ENCODE data around the gene RBM12.

Gene RBM12

GRCh38 chr20:35653430-35653734 is 11.3 kb downstream of the RBM12 start:
- no peak for DNase-seq

DNA sequence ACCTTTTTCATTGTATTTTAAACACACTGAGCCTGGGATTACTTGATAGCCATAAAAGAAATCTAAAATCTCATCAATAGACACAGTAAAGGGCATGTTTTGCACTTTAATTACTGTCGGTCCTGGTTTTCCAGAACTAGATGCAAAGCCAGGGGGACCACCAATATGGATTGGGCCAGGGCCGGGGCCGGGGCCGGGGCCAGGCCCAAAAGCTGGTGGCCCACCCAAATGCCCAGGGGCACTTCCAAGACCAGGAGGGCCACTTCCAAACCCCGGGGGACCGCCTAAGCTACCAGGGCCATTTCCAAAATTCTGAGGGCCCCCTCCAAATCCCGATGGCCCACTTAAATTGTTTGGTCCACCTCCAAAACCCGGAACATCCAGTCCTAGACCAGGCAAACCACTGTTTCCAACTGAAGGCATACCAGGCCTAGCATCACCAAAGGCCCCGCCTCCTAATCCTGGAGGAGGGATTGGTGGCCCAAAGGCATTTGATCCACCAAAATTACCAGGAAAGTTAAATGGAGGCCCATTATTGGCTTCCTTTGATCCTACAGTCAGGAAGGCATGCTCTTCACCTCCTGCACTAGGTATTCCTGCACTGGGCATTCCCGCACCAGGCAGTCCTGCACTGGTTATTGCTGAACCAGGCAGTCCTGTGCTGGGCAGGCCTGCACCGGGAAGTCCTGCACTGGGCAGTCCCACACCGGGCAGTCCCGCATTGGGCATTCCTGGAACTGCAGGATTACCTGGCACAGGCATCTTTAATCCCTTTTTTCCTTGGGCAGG is 11.9 kb downstream of the RBM12 start:
- DNase-seq = no peak

GRCh38 chr20:35651958-35652357 is 12.7 kb downstream of the RBM12 start:
- no peak for DNase-seq

- no peak for DNase-seq
These were observed 14.1 kb downstream of the RBM12 start for GRCh38 chr20:35650632-35651031.

GRCh38 chr20:35648836-35649235 is 15.9 kb downstream of the RBM12 start:
- DNase-seq = no peak

GRCh38 chr20:35644806-35645205 is 19.9 kb downstream of the RBM12 start:
- no peak for DNase-seq

DNA sequence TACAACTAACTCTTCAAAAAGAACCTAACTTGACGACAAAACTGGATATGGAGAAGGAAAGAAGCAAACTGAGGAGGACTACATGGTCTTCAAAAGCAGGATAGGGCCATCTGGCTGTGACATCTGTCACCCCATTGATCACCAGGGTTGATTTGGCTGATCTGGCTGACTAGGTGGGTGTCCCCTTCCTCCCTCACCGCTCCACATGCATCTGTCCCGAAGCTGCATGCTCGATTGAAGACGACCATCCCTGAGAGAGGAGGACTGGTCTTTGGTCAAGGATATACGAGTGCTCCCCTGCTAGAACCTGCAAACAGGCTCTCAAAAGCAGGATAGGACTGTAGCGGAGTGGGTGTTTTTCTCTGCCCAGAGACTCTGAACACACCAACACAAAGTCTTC is 21.7 kb downstream of the RBM12 start:
- no peak for DNase-seq

DNA sequence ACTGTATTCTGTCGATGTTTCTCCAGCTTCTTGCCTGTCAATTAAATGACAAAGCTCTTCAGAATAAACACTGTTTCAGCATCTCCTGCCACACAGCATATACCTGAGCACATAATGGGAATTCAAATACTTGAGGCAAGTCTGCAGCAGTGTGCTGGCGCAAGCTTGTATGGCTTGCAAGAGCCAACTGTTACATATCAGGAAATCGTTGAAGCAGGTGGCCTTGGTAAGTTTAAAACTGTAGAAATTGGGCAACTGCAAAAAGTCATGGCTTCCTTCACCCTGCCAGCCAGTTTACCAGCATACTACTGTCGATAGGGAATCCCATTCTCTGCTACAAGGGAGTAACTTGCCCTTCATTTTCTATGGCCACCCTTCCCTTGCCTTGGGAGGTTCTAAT is 23.0 kb downstream of the RBM12 start:
- peak; percentile 36 for DNase-seq

DNA sequence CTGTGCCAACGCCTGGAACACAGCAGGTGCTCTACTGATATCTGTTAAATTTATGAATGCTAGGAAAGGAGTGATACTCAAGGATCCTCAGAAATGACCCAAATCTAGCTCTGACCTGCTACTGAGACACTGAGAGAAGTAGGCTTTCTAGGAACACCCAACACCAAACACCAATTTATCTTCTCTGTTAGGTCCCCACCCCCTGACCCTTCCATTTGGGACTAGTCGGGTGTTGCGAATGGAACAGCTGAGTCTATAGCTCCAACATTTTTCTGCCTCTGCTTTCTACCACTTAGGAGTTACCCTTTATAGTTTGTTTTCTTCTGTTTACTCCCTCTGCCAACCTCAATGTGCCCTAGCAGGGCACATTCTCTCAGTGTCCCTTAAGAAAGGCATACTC is 24.0 kb downstream of the RBM12 start:
- no peak for DNase-seq

DNA sequence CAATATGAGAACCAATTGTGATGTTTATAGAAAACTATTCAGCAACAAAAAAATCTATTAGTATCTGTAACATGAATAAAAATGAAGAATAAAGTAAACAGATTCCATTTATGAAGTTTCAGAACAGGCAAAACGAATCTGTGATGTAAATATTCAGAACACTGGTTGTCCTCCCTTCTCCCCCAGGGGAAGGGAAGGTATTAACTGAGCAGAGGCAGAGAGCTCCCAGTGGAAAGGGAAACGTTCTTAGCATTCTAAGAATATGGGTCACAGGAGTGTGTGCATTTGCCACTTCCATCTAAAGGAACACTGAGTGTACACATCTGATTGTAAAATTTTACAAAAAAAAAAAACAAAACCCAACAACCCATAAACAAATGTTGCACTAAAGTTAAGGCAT is 25.9 kb downstream of the RBM12 start:
- DNase-seq = no peak

- no peak for DNase-seq
These were observed 27.4 kb downstream of the RBM12 start for GRCh38 chr20:35637276-35637675.

- no peak for DNase-seq
These were observed 28.6 kb downstream of the RBM12 start for GRCh38 chr20:35636095-35636494.

GRCh38 chr20:35635652-35636051 is 29.0 kb downstream of the RBM12 start:
- DNase-seq = no peak

- DNase-seq = no peak
These were observed 32.1 kb downstream of the RBM12 start for GRCh38 chr20:35632539-35633115.

GRCh38 chr20:35630636-35631035 is 34.1 kb downstream of the RBM12 start:
- DNase-seq = no peak

DNA sequence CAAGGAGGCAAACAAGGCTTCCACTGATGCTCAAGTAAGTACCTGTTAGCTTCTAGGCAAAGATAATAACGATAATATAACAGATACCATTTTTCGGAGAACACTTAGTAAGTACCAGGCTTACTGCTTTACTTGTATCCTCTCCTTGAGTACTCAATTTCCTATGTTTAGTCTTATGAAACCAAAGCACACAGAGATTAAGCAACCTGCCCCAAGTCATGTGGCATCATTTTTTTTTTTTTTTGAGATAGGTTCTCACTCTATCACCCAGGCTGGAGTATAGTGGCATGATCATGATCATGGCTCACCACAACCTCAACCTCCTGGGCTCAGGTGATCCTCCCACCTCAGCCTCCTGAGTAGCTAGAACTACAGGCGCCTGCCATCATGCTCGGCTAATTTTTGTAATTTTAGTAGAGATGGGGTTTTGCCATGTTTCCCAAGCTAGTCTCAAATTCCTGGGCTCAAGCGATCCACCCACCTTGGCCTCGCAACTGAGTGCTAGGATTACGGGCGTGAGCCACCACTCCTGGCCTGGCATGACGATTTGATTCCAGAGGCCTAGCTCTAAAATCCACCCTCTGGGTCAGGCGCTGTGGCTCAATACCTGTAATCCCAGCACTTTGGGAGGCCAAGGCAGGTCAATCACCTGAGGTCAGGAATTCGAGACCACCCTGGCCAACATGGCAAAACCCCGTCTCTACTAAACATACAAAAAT is 35.1 kb downstream of the RBM12 start:
- peak; percentile 57 for DNase-seq

- DNase-seq = no peak
These were observed 37.6 kb downstream of the RBM12 start for GRCh38 chr20:35627121-35627520.

DNA sequence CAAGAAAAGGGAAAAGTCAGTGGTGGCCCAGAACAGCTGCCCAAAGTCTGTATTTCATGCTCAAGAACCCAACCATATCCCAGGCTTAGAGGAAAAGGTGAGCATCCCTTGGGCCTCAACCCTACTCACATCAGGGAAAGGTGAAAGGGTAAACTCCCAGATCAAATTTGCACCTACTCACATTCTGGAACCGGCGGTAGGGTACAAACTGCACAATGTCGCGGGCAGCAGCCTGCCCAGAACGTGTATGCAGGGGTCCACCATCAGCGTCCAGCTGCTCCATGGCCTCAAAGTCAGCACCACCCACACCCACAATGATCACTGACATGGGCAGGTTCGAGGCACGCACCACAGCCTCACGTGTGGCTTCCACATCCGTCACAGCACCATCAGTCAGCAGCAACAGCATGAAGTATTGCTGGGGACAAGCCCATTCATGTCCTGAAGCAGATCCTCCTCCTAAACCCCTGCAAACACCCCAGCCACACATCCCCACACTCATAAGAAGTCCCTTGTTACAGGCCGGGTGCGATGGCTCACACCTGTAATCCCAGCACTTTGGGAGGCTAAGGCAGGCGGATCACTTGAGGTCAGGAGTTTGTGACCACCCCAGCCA is 38.2 kb downstream of the RBM12 start:
- DNase-seq = no peak

- no peak for DNase-seq
These were observed 38.9 kb downstream of the RBM12 start for GRCh38 chr20:35625584-35626385.

DNA sequence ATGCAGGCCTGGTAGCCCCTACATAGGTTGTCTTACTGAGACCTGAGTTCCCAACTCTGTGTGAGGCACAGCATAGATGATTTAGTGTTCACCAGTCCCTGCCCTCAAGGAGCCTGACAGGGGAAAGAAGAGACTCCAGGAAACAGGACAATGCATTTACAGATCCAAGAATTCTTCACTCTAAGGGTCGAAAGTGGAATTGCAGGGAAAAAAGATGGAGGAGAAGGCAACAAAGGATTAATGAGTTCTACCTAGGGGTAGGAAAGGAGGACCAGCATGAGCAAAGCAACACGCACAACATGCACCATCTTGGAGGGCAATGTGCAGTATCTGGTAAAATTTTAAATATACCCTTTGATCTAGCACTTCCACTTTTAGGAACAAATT is 43.1 kb downstream of the RBM12 start:
- DNase-seq = no peak

GRCh38 chr20:35620818-35621559 is 43.7 kb downstream of the RBM12 start:
- no peak for DNase-seq

Measured in hematopoietic multipotent progenitor cell treated with erythropoietin and hydrocortisone succinate and interleukin-3 and kit ligand, for 6 days (in vitro differentiated cells).